ENCODE measurements around the gene IFNLR1. TPM values are rescaled to one million over a fixed set of nuclear protein-coding genes. Genes with fewer than 3 reads are reported as not detected.

IFNLR1 gene
- polyA plus RNA-seq, 3 donors: 5.3 to 6.8 (median 5.4) TPM

GRCh38 chr1:24157918-24158481, 29.1 kb downstream of the IFNLR1 start:
- DNase-seq (ENCODE audit: extremely low read depth in 1 of 11, low read depth in 9 of 11, low spot score in 4 of 11): no peak

DNA sequence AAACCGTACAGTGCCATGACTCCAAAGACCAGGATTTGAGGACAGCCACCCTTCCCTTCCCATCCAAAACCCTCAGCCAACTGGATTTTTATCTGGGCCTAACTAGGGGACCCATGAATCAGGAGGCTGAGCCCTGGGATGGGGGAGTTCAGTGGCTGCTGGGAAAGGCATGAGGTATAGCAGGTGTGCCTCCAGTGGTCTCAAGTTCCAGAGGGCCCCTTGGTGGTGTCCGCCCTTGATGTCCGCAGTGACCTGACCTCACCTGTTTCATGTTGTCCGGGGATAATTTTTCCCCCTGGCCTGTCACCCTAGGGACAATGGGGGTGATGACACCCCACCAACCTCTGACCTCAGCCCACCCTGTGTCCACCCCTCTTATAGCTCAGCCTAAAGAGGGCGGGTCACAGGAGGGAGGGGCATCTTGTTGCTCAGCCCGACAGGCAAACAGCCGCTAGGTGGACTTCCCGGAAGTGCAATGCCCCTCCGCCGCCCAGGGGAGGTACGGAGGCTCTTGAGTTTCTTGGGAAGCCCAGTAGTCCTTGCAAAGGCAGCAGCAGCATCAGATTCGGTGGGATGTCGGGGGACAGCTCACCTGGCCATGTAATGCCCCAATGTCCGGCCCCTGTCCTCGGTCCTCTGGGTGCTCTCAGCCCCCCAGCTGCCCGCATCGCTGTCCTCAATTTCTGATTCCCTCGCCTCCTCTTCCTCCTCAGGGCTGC, 30.4 kb downstream of the IFNLR1 start:
- DNase-seq (ENCODE audit: extremely low read depth in 1 of 11, low read depth in 9 of 11, low spot score in 4 of 11): no peak

- no peak for DNase-seq (ENCODE audit: extremely low read depth in 1 of 11, low read depth in 9 of 11, low spot score in 4 of 11)
Measured at GRCh38 chr1:24155011-24155782, 31.9 kb downstream of the IFNLR1 start.

GRCh38 chr1:24154215-24154614, 32.9 kb downstream of the IFNLR1 start:
- no peak for DNase-seq (ENCODE audit: extremely low read depth in 1 of 11, low read depth in 9 of 11, low spot score in 4 of 11)

DNA sequence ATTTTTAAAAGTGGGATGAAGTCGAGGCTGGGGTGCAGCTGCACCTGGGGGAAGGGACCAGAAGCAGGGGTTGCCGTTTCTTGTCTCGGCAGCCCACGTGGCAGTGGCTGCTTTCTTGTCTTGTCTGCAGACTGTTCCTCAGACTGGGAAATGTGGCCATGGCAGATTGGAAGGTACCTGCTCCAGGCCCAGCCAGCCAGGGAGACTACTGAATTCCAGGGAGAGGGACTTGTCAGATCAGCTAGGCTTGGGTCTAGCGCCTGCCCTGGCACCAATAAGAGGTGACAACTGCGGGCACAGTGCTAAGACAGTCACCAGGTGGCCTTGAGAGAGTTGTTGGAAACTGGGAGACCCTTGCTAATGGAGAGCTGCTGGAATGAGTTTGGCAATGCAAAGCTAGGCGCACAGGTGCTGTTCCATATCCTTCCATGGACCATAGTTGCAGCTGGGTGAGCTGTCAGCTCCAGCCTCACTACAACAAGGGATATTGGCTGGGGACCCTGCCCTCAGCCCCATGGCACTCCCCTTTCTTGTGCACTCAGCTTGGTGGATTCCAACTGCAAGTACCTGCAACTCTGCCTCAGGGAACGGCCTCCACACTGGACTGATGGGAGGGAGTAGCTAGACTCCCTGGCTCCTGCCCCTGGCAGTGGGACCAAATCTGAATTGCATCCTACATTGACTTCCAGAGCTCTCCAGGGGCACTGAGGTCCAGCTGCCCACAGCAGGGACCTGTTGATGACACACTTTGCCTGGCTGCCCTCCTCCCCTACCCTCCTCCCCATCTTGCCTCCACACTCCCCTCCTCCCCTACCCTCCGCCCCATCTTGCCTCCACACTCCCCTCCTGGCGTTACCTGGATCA, 34.2 kb downstream of the IFNLR1 start:
- no peak for DNase-seq (ENCODE audit: extremely low read depth in 1 of 11, low read depth in 9 of 11, low spot score in 4 of 11)

DNA sequence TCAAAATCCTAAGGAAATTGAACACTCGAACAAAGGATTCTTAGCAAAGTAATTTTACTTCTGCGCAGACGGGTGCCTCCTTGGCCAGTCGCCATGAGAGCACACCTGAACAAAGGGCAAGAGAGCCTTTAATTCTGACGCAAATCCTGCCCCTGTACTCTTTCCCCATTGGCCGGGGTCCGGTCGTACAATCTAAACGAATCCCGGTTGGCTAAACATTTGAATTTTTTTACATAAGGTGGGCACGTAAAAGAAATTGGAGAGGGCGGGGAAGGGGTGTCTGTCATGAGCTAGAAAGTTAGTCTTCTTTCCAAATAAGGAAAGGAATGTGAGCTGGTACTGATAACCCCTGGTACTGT, 35.9 kb downstream of the IFNLR1 start:
- peak; percentile 17 to 84 (median 65) for DNase-seq (ENCODE audit: extremely low read depth in 1 of 11, low read depth in 9 of 11, low spot score in 4 of 11)

DNA sequence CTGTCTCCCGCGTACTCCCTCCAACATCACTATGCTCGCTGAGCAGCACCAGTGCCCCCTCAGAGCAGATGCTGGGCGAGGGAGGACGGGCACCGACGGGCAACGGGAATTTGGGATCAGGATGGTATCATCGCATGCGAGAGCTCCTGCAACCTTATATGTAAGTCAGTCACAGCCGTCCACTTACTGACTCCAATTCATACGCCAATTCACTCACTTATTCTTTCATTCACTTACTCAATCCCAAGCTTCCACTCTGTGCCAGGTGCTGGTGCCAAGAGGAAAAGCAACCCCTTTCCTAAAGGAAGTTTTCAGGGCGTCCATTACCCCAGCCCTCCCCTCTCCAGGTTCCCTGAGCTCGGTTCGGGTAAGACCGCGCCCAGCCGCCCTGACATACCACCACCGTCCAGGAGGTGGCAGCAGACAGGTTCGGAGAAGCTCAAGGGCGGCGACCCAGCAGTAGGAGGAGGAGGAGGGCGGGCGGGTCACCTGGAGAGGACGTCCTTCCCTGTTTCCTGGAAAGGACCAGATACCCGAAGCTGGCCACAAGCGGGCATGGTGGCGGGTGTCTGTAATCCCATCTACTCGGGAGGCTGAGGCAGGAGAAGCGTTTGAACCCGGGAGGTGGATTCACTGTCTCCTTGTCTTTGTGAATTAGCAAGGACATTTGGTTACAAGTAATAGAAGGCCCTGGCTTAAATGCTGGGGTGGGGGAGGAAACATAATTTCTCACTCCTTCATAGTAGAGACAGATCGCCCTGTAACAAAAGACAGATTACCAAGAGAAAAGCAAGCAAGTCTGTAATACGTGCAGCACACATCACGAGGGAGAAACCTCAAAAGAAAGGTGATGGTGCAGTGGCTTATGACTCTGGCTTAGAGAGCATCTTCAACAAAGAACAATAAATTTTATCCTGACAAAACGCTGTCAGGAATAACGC, 36.6 kb downstream of the IFNLR1 start:
- peak; percentile 66 to 86 (median 81) for DNase-seq (ENCODE audit: extremely low read depth in 1 of 11, low read depth in 9 of 11, low spot score in 4 of 11)

GRCh38 chr1:24149866-24150233, 37.2 kb downstream of the IFNLR1 start:
- no peak for DNase-seq (ENCODE audit: extremely low read depth in 1 of 11, low read depth in 9 of 11, low spot score in 4 of 11)

DNA sequence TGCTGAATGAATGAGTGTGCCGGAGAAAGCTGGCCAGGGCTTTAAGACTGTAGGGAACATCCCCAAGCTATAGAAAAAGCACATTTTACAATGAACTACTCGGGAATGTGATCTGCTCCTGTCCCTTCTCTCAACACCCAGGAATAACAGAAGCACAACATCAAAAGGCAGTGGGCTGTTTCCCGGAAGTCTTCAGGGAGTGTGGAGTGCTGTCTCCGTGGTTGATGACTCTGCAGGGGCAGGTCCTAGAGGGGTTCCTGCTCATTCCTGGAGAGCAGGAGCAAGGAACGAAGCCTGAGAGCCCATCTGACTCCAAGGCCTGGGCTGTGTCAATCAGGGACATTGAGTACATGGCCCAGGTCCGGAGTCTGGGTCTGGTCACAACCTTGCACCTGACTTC, 39.3 kb downstream of the IFNLR1 start:
- no peak for DNase-seq (ENCODE audit: extremely low read depth in 1 of 11, low read depth in 9 of 11, low spot score in 4 of 11)

GRCh38 chr1:24147194-24147593, 39.9 kb downstream of the IFNLR1 start:
- no peak for DNase-seq (ENCODE audit: extremely low read depth in 1 of 11, low read depth in 9 of 11, low spot score in 4 of 11)

GRCh38 chr1:24142546-24143534, 44.2 kb downstream of the IFNLR1 start, which contains the start of gene IL22RA1:
IL22RA1 (minus strand) TSS chr1:24143140; CDS start chr1:24143082, 58 bp downstream.
- no peak for DNase-seq (ENCODE audit: extremely low read depth in 1 of 11, low read depth in 9 of 11, low spot score in 4 of 11)

GRCh38 chr1:24141311-24141997, 45.6 kb downstream of the IFNLR1 start:
- DNase-seq (ENCODE audit: extremely low read depth in 1 of 11, low read depth in 9 of 11, low spot score in 4 of 11): no peak

DNA sequence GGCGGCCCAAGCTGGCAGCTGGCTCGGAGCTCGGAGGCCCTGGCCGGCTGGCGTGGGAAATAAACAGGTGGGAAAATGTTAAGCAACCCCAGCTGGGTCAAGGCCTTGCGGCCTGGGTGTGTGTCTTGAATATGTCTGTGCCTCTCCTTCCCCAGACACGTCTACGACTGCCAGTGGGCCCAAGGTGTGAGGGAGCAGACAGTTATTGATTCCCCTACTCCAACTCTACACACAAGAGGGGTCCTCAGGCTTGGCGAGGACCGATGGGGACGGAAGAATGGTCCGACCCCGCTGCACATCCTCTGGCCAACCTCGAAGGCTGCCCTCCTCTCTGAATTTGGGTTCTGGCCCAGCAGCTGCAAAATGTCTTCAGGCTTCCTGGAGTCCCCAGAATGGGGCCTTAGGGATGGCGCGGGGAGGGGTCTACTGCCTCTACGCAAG, 46.3 kb downstream of the IFNLR1 start:
- DNase-seq (ENCODE audit: extremely low read depth in 1 of 11, low read depth in 9 of 11, low spot score in 4 of 11): no peak

DNA sequence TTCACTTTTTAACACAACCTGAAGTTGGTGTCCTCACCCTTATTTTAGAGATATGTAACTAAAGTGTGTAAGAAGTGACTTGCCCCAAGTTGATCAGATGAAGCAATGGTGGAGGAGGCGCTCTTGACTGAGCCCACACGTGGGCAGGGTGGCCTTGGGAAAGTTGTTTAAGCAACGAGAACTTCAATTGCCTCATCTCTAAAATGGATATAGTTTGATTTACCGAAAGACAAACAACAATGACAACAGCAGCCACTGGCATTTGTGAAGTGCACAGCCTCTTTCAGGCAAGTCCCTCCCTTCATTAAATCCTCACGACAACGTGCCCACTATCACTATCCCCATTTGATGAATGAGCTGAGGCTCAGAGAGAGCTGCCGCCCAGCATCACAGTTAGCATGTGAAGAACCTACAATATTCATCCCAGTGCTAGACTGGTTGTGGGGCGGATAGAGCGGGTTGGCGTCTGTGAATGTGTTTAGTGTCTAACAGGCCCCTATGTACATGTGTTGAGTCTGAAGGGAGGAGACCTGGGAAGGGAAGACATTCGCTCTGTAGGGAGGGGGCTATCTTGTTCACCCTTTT, 47.2 kb downstream of the IFNLR1 start:
- no peak for DNase-seq (ENCODE audit: extremely low read depth in 1 of 11, low read depth in 9 of 11, low spot score in 4 of 11)

DNA sequence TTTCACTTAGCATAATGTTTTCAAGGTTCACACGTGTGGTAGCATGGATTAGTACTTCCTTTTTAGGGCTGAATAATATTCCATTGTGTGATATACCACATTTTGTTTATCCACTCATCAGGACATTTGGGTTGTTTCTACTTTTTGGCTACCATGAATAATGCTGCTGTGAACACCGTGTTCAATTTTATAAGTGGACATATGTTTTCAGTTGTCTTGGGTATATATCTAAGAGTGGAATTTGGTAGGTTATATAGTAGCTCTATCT, 47.9 kb downstream of the IFNLR1 start:
- no peak for DNase-seq (ENCODE audit: extremely low read depth in 1 of 11, low read depth in 9 of 11, low spot score in 4 of 11)

DNA sequence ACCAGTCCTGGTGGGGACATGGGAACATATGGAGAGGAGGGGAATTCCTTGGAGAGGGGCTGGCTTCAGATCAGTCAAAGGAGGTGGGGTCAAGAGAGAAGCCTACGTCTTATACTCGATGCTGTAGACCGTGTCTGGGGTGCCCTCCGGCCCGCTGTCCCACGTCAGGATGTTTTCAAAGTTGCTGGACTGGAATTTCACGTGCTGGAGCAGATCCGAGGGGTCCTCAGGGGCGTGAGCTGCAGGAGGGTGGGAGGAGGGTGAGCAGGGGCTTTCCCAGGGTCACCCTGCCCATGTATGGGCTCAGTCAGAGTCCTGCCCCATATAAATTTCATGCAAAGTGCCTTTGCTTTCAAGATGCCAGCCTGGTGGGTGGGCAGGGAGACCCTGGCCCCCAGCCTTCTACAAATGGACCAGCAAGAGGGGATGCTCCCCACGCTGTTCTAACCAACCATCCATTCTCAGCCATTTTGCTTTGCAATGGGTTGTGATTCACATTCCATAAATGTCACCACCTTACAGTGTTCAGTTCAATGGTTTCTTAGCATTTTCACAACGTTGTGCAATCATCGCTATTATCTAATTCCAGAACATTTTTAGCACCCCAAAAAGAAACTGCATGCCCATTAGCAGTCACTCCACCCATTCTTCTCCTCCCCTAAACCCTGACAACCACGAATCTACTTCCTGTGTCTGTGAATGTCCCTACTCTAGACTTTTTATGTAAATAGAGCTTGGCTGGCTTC, 48.4 kb downstream of the IFNLR1 start:
- no peak for DNase-seq (ENCODE audit: extremely low read depth in 1 of 11, low read depth in 9 of 11, low spot score in 4 of 11)

Measured in renal cortex interstitium (tissue), 11 donors.